ENCODE results near the gene RTL1.

Gene RTL1

DNA sequence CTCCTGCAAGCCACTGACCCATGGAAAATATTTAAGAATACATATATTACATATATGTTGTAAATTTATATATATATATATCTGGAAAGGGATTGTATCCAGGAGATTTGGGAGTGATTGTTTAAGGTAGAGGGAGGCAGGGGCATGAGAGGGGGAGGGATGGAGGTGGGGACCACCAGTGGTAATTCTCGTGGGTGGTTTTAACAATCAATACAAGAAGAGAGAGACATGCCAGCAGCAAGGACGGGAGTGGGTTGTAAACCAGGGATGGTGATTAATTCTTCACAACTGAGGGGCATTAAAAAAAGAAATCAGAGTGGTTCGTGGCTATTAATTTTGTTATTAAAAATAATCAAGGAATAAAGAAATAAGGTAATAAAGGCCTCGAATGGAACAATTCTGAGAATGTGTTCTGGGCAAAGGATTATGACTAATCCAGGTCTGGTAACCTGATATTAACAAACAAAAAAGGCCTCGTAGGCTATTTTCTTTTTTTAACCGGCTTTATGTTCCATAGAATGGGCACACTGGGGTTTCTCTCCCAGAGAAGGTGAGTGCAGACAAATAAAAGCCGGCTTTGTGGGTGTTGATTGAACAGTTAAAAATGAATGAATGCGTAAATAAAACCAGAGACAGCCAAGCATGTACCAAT is 8.3 kb upstream of the RTL1 start:
- no peak overlapping the region for H3K27ac ChIP-seq
- CTCF ChIA-PET, result no interaction called here
- POLR2A ChIA-PET (ENCODE audit: low non-redundant PET), result no interaction called here
- TF ChIP-seq, protein P1, sequence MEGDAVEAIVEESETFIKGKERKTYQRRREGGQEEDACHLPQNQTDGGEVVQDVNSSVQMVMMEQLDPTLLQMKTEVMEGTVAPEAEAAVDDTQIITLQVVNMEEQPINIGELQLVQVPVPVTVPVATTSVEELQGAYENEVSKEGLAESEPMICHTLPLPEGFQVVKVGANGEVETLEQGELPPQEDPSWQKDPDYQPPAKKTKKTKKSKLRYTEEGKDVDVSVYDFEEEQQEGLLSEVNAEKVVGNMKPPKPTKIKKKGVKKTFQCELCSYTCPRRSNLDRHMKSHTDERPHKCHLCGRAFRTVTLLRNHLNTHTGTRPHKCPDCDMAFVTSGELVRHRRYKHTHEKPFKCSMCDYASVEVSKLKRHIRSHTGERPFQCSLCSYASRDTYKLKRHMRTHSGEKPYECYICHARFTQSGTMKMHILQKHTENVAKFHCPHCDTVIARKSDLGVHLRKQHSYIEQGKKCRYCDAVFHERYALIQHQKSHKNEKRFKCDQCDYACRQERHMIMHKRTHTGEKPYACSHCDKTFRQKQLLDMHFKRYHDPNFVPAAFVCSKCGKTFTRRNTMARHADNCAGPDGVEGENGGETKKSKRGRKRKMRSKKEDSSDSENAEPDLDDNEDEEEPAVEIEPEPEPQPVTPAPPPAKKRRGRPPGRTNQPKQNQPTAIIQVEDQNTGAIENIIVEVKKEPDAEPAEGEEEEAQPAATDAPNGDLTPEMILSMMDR (conservative IDR thresholded peaks at IDR 0.05; ENCODE audit: low read depth), result no peak
- DNase-seq (ENCODE audit: low spot score), result no peak

DNA sequence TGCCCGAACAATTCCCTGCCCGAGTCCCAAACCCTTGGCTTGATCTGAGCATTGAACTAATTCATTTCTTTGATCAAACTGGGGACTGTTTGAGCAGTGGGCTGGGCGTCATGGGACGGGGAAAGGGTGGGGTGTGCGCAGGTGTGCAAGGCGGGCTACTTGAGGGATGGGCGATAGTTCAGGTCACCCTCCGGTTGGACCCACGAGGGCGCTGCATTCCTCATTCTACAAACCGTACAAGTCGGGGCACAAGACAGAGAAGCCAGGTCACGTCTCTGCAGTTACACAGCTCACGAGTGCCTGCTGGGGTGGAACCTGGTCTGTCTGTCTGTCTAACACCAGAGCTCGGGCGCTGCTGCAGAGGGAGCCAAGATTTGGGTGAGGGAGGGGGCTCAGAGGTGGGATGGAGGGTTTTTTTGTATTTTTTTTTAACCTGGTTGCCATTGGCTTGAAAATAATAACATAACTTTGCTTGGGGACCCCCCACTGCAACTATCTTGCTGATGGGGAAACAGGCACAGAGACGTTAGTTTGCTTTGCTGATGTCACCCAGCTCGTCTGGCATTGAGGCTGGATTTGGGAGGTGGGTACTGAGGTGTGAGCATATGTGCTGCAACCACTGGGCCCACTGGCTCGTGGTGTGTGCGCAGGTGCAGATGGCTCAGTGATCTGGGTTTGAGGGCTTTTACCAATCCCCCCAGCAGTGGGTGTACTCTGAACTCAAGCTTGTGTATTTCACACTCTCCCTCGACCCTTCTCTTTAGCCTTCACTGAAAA is 7.6 kb upstream of the RTL1 start:
- DNase-seq (ENCODE audit: low spot score), result no peak
- ChIA-PET CTCF (no interaction called here), POLR2A (ENCODE audit: low non-redundant PET) (no interaction called here)
- TF ChIP-seq, protein P1 (conservative IDR thresholded peaks at IDR 0.05; ENCODE audit: low read depth), result no peak
- no peak overlapping the region for H3K27ac ChIP-seq

DNA sequence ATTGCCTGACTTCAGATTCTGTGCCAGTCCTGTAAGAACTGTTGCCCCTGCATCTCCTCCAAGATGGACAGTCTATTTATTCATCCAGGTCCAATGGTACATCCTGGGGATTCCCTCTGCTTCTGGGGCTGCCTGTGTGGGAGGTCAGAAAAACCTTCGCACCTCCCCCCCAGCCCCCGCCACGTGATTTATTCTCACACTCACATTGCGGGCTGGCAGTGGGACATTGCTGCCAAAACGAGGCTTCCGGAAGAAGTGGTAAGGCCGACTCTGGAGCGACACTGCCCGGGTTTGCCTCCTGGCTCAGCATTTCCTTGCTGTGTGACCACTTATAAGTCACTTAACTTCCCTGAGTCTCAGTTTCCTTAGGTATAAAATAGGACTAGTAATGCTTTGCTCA is 5.9 kb upstream of the RTL1 start:
- CTCF ChIA-PET, result interaction anchor here (0.5 kb wide), 1 partner anchor 303 kb away, joined by 3 read pairs; no protein-coding TSS in a partner anchor
- DNase-seq (ENCODE audit: low spot score), result no peak
- H3K27ac ChIP-seq, result no peak overlapping the region
- POLR2A ChIA-PET (ENCODE audit: low non-redundant PET), result no interaction called here
- TF ChIP-seq, protein P1 (conservative IDR thresholded peaks at IDR 0.05; ENCODE audit: low read depth), result no peak

DNA sequence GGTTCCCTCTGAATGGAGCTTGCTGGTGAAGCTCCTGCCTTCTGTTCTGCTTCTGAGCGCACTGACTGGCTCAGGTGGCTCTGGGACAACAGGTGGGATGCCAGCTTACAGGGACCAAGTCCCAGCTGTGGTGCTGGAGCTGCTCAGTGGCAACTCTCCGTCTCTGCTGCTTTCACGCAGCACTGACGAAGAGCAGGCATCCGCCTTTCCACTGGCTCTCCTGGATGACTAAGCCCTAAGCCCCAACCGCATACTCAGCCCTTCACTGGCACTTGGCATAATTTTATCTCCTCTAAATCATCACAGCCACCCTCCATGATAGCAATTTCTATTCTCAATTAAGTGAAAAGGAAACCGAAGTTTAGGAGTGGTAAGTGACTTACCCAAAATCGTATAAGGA is 3.7 kb upstream of the RTL1 start:
- TF ChIP-seq, protein P1 (conservative IDR thresholded peaks at IDR 0.05; ENCODE audit: low read depth), result no peak
- CTCF ChIA-PET, result no interaction called here
- no peak overlapping the region for H3K27ac ChIP-seq
- no peak for DNase-seq (ENCODE audit: low spot score)
- POLR2A ChIA-PET (ENCODE audit: low non-redundant PET), result no interaction called here

DNA sequence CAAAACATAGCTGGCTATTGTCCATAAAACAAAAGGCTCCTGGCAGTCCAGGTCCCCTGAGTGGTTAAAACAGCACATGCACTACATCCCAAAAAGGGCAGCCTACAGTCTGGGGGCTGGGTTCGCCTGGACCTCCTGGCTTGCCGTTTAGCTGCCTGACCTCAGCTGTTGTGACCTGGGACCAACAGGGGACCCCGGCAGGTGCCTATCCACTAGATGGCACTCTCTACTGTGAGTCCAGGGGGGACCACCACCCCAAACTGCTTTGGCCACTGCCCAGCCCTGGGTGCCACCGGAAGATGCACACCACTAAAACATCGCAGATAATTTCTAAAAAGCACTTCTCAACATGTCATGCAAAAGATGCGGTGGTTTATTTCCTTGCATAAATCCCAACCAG is 2.9 kb upstream of the RTL1 start:
- POLR2A ChIA-PET (ENCODE audit: low non-redundant PET), result no interaction called here
- DNase-seq (ENCODE audit: low spot score), result peak; percentile 26
- CTCF ChIA-PET, result interaction anchor here (1.5 kb wide), 1 partner anchor 329 kb away, joined by 9 read pairs; no protein-coding TSS in a partner anchor
- TF ChIP-seq, protein P1 (conservative IDR thresholded peaks at IDR 0.05; ENCODE audit: low read depth), result no peak
- H3K27ac ChIP-seq, result no peak overlapping the region

DNA sequence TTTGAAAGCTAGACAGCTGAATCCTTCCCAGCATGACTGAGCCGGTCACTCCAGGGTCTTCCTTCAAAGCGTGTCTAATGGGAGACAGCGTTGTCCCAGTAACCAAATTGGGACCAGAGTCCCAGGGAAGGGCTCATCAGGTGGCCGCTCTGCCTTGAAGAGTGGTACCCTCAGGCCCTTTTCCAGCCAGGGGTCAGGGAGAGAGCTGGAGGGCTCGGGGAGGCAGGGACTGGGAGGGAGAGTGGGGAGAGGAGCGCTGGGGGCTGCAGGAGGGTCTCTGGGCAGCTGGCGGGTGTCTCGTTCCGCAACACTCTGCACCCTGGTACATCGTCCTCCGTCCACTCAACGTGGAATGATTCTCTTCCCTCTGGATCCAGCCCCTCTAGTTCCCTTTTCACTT is 1.6 kb upstream of the RTL1 start:
- ChIA-PET POLR2A (ENCODE audit: low non-redundant PET) (no interaction called here), CTCF (interaction anchor here (0.5 kb wide), 1 partner anchor 222 kb away, joined by 4 read pairs; no protein-coding TSS in a partner anchor)
- TF ChIP-seq, protein P1 (conservative IDR thresholded peaks at IDR 0.05; ENCODE audit: low read depth), result no peak
- DNase-seq (ENCODE audit: low spot score), result no peak
- H3K27ac ChIP-seq, result no peak overlapping the region
